ENCODE results near the gene RGMB. TPM values are rescaled to one million over a fixed set of nuclear protein-coding genes. Genes with fewer than 3 reads are reported as not detected.

RGMB gene
- total RNA-seq (2014; rRNA removed; shearing (Covaris generic)) (195 and 201 TPM in 2 replicates), polyA plus RNA-seq (2016; fragmentation: Nextera tagmentation; extraction: Ambion mirVana) (145 and 150 TPM in 2 replicates)

GRCh38 chr5:98773464-98774191 is at the start of gene RGMB:
RGMB (plus strand) TSS chr5:98773663; CDS start chr5:98774071, 408 bp downstream.
- Histone ChIP-seq H4K20me1 (ENCODE audit: insufficient read depth) (peaks cover 25% of the 10 kb centered on the region), H3K36me3 (ENCODE audit: low read depth) (peaks cover 64% of the 10 kb centered on the region), H3K79me2 (ENCODE audit: insufficient read depth) (peaks cover 94% of the 10 kb centered on the region), H2AFZ (no peak within 1 kb of the TSS), H3K4me1 (ENCODE audit: insufficient read depth) (peaks cover 17% of the 10 kb centered on the region), H3K4me3 (peak within 1 kb of the TSS; percentile 99), H3K27ac (peak within 1 kb of the TSS; percentile 94), H3K9ac (peak within 1 kb of the TSS; percentile 100), H3K9me2 (ENCODE audit: insufficient read depth) (no peaks in the 10 kb centered on the region), H3K4me2 (ENCODE audit: unreplicated experiment) (peak within 1 kb of the TSS; percentile 99), H3K9me3 (ENCODE audit: low read depth) (no peaks in the 10 kb centered on the region), H3K27me3 (replicated peaks; ENCODE audit: insufficient read depth) (no peaks in the 10 kb centered on the region), H3F3A (ENCODE audit: insufficient read depth) (peaks cover 65% of the 10 kb centered on the region)
- WGBS, 2 experiments (ENCODE audit: low coverage in 1 of 2, low lambda C conversion rate in 2 of 2, missing lambda C conversion rate in 2 of 2): 1% methylated on average over 42 to 67 of the region's 84 CpGs
- TF ChIP-seq EZH2 (IDR thresholded peaks at IDR 0.05; ENCODE audit: insufficient read depth, poor library complexity, severe bottlenecking) (no peak), EZH2phosphoT487 (IDR thresholded peaks at IDR 0.05; ENCODE audit: insufficient read depth, low read depth) (no peak)
- in situ Hi-C loops (cut with MboI): no loop called here
- peak; percentile 100 for DNase-seq

GRCh38 chr5:98726258-98726657 is 47.2 kb upstream of the RGMB start:
- WGBS, 2 experiments (ENCODE audit: low coverage in 1 of 2, low lambda C conversion rate in 2 of 2, missing lambda C conversion rate in 2 of 2): 76 to 80% methylated on average over 2 of the region's 2 CpGs
- Histone ChIP-seq H3K27ac (no peak overlapping the region), H3K9ac (no peak overlapping the region), H3K4me2 (ENCODE audit: unreplicated experiment) (no peak overlapping the region), H4K20me1 (ENCODE audit: insufficient read depth) (no peaks in the 10 kb centered on the region), H3K9me3 (ENCODE audit: low read depth) (no peaks in the 10 kb centered on the region), H2AFZ (no peak overlapping the region), H3K36me3 (ENCODE audit: low read depth) (no peaks in the 10 kb centered on the region), H3F3A (ENCODE audit: insufficient read depth) (0 out of 2 replicates have a peak, but pooled peaks cover 2% of the 10 kb centered on the region), H3K79me2 (ENCODE audit: insufficient read depth) (no peaks in the 10 kb centered on the region), H3K9me2 (ENCODE audit: insufficient read depth) (no peaks in the 10 kb centered on the region), H3K4me3 (no peak overlapping the region), H3K4me1 (ENCODE audit: insufficient read depth) (peaks cover 8% of the 10 kb centered on the region), H3K27me3 (replicated peaks; ENCODE audit: insufficient read depth) (no peaks in the 10 kb centered on the region)
- no peak for DNase-seq
- TF ChIP-seq EZH2 (IDR thresholded peaks at IDR 0.05; ENCODE audit: insufficient read depth, poor library complexity, severe bottlenecking) (no peak), EZH2phosphoT487 (IDR thresholded peaks at IDR 0.05; ENCODE audit: insufficient read depth, low read depth) (no peak)
- in situ Hi-C loops (cut with MboI): no loop called here

- H3K36me3 ChIP-seq (ENCODE audit: low read depth): no peaks in the 10 kb centered on the region
- no peak overlapping the region for H3K9ac ChIP-seq
- H3K4me1 ChIP-seq (ENCODE audit: insufficient read depth): no peaks in the 10 kb centered on the region
- H3K79me2 ChIP-seq (ENCODE audit: insufficient read depth): no peaks in the 10 kb centered on the region
- no peak overlapping the region for H3K4me3 ChIP-seq
- no peak for TF ChIP-seq EZH2 (IDR thresholded peaks at IDR 0.05; ENCODE audit: insufficient read depth, poor library complexity, severe bottlenecking)
- no peak for TF ChIP-seq EZH2phosphoT487 (IDR thresholded peaks at IDR 0.05; ENCODE audit: insufficient read depth, low read depth)
- no peak overlapping the region for H3K27ac ChIP-seq
- WGBS, 2 experiments (ENCODE audit: low coverage in 1 of 2, low lambda C conversion rate in 2 of 2, missing lambda C conversion rate in 2 of 2): 53 to 62% methylated on average over 5 of the region's 5 CpGs
- H2AFZ ChIP-seq: no peak overlapping the region
- H3F3A ChIP-seq (ENCODE audit: insufficient read depth): no peaks in the 10 kb centered on the region
- no peaks in the 10 kb centered on the region for H3K9me2 ChIP-seq (ENCODE audit: insufficient read depth)
- peak; percentile 3 for DNase-seq
- in situ Hi-C loops (cut with MboI): no loop called here
- no peaks in the 10 kb centered on the region for H3K9me3 ChIP-seq (ENCODE audit: low read depth)
- no peaks in the 10 kb centered on the region for H3K27me3 ChIP-seq (replicated peaks; ENCODE audit: insufficient read depth)
- H4K20me1 ChIP-seq (ENCODE audit: insufficient read depth): no peaks in the 10 kb centered on the region
- no peak overlapping the region for H3K4me2 ChIP-seq (ENCODE audit: unreplicated experiment)
Observed at GRCh38 chr5:98727686-98728085, 45.8 kb upstream of the RGMB start.

- Histone ChIP-seq H3F3A (ENCODE audit: insufficient read depth) (peaks cover 14% of the 10 kb centered on the region), H3K4me2 (ENCODE audit: unreplicated experiment) (no peak overlapping the region), H3K4me1 (ENCODE audit: insufficient read depth) (peaks cover 11% of the 10 kb centered on the region), H2AFZ (no peak overlapping the region), H3K79me2 (ENCODE audit: insufficient read depth) (no peaks in the 10 kb centered on the region), H3K27me3 (replicated peaks; ENCODE audit: insufficient read depth) (no peaks in the 10 kb centered on the region), H3K9me3 (ENCODE audit: low read depth) (no peaks in the 10 kb centered on the region), H3K9ac (no peak overlapping the region), H4K20me1 (ENCODE audit: insufficient read depth) (no peaks in the 10 kb centered on the region), H3K9me2 (ENCODE audit: insufficient read depth) (no peaks in the 10 kb centered on the region), H3K4me3 (no peak overlapping the region), H3K27ac (no peak overlapping the region), H3K36me3 (ENCODE audit: low read depth) (no peaks in the 10 kb centered on the region)
- TF ChIP-seq EZH2 (IDR thresholded peaks at IDR 0.05; ENCODE audit: insufficient read depth, poor library complexity, severe bottlenecking): no peak
- no peak for TF ChIP-seq EZH2phosphoT487 (IDR thresholded peaks at IDR 0.05; ENCODE audit: insufficient read depth, low read depth)
- in situ Hi-C loops (cut with MboI): no loop called here
- no peak for DNase-seq
Observed at GRCh38 chr5:98734646-98735045, 38.8 kb upstream of the RGMB start.
